Astrocyte of the cerebellum (primary cell): ENCODE results near the gene TMEM186.

Experiments
- DNase-seq: peaks from one replicate; pipeline ENCODE4 v3.0.0-alpha.2; 2011; ENCODE audit warnings: low read depth
- H3K4me3 ChIP-seq: 2 replicates; pipeline ENCODE4 v1.5.1; 2011; ENCODE audit warnings: mild to moderate bottlenecking, low read depth, low read length, moderate library complexity
- CTCF ChIP-seq: IDR thresholded peaks from 2 replicates; pipeline ENCODE4 v1.5.1; 2012; ENCODE audit warnings: low read length, low read depth, moderate library complexity, mild to moderate bottlenecking; ENCODE audit errors: missing control alignments
- in situ Hi-C: cut with HindIII; loops from 2 replicates; pipeline ENCODE4 v1.10.0; 2017; ENCODE audit warnings: low sequenced_read_pairs

TMEM186 gene

GRCh38 chr16:8775359-8775758 lies 22.1 kb downstream of the TMEM186 start:
- no peak for TF ChIP-seq CTCF
- in situ Hi-C loops, result no loop called here
- H3K4me3 ChIP-seq, result no peak overlapping the region
- no peak for DNase-seq

DNA sequence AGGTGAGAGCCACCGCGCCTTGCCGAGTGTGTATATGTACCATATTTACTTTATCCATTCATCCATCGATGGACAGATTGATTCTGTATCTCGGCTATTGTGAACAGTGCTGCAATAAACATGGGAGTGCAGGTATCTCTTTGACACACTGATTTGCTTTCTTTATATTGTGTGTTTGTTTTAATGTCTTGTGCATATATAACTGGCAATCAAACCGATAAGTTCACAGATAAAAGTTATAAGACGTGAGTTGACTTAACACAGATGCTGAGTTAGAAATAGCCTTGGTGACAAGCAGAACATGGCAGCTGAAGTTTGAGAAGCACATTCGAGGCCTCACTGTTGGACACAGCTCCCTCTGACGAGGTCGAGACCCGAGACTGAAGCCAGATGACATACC lies 23.2 kb downstream of the TMEM186 start:
- no peak overlapping the region for H3K4me3 ChIP-seq
- no peak for DNase-seq
- no peak for TF ChIP-seq CTCF
- in situ Hi-C loops, result no loop called here

GRCh38 chr16:8773537-8773936 lies 23.9 kb downstream of the TMEM186 start:
- DNase-seq, result no peak
- TF ChIP-seq CTCF, result no peak
- in situ Hi-C loops, result no loop called here
- no peak overlapping the region for H3K4me3 ChIP-seq

DNA sequence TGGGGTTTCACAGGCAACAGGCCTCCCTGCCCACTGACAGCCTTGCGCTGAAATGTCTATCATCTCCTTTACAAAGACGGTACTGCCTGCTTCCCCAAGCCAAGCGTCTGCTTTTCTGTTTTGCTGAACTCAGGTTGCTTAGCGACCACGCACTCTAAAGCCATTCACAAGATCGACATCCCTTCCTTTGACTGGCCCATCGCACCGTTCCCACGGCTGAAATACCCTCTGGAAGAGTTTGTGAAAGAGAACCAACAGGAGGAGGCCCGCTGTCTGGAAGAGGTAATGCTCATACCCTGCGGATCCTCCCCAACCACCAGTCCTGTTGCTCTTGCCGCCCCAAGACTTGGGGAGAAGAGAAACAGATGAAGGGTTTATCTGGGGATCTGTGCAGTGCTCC lies 28.7 kb downstream of the TMEM186 start:
- in situ Hi-C loops, result no loop called here
- H3K4me3 ChIP-seq, result no peak overlapping the region
- DNase-seq, result no peak
- no peak for TF ChIP-seq CTCF

GRCh38 chr16:8768283-8768682 lies 29.2 kb downstream of the TMEM186 start:
- DNase-seq, result no peak
- TF ChIP-seq CTCF, result no peak
- in situ Hi-C loops, result no loop called here
- H3K4me3 ChIP-seq, result no peak overlapping the region

DNA sequence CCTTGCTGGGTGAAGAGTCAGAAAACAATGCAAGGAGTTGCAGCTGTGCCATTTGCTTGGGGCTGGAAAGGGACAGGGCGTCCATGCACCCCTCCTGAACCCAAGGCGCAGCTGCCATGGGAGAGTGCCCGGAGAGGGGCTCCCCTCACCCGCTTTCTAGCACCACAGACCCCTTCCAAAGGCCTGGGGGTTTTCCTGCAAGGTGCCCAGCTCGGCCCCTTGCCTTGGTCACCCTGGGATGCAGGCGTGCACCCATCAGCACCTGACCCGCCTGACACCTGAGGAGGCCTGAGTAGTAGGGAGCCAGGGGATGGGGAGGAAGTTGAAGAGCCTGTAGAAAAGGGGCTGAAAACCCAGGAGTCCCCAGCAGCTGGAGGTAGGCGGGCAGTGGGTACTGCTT lies 30.3 kb downstream of the TMEM186 start:
- no peak overlapping the region for H3K4me3 ChIP-seq
- no peak for DNase-seq
- no peak for TF ChIP-seq CTCF
- in situ Hi-C loops, result no loop called here
